Glomerular visceral epithelial cell (primary cell): ENCODE results near the gene GPR18.

ENCODE experiments used
- DNase-seq: peaks from one replicate; pipeline ENCODE4 v3.0.0-alpha.2; 2016; ENCODE audit errors: extremely low spot score

GPR18 gene

DNA sequence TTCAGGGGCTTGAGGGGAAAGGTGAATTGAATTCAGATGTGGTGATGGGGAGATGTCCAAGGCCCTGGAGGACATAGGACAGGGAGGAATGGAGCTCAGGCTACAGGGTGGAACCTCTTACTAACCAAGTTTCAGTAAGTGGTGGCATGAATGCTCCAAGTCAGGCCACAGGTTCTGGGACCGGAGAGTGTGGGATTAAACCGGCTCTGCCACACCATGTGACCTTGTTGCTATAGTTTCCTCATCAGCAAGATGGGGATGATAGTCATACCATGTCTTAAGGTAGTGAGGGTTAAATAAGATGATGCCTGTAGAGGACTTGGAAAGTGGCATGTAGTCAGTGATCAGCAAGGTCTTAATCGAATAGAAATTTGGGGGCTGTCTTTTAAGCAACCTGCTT lies 32.7 kb upstream of the GPR18 start:
- DNase-seq, result no peak

DNA sequence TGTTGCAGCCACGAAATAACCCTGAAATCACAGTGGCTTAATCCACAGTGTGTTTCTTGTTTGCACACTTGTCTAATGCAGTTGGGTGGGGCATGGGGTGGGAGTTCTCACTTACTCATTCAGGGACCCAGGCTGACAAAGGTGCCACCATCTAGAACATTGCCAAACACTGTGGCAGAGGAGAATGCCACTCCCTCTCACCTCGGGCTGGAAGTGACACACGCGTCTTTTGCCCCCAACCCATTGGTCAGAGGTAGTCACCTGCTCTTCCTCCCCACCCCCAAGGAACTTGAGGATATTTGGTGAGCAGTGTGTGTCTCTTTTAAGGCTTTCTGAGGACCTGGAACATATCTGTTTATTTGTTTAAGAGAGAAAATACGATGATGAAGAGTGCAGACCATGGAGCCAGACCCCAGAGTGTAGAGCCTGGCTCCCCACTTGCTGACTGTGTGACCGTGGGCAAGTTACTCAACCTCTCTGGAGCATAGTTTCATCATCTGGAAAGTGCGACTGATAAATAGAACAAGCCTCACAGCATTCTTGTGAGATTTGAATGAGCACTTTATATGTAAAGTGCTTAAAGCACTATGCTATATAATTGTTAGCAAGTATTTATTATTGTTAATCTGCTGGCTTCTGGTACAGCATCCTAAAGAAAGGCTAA lies 31.6 kb upstream of the GPR18 start:
- DNase-seq, result no peak

DNA sequence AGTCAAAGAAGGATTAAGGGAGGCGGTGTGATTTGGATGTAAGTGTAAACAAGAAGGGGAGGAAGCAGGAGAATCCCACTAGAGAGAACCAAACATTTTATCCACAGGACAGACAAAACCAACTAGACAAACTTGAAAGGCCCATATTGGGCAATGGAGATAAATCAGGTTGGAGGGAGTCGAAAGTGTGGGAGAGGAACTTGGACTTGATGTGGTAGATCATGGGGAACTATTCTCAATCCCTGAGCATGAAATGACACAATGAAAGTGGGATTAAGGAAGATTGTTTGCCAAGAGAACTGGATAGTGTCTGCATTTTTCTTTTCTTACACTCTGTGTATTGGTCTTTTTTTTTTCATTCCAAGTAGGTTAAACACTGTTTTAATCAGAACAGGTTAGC lies 31.1 kb upstream of the GPR18 start:
- DNase-seq, result no peak

DNA sequence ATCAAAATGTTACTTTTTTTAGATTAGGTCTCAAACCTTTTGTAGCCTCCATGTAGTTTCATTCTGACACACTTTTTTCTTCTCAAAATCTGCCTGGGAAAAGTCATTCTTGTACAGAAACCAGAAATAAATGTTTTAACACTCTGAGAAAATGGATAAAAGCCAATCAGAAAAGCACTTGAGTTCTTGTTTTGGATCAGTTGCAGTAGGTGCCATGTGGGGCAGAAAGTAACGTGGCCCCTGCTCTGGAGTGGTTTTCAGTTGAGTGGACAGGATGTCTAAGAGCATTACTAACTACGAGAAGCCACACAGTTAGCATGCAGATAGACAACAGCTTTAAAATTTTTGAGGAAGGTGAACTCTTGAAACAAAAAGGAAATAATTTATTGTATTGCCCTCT lies 29.9 kb upstream of the GPR18 start:
- no peak for DNase-seq

DNA sequence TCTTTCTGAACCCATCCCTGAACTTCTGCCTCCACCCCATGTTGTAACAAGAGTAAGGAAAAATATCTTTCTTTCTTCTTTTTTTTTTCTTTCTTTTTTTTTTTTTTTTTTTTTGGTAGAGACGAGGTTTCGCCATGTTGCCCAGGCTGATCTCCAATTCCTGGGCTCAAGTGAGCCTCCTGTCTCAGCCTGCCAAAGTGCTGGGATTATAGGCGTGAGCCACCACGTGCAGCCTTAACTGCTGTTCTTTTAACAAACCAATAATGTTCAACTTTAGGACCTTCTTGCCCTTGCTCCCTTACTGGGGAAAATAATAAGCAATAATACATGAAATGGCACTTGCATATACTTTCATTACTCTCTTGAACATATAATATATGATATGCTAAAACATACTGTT lies 29.4 kb upstream of the GPR18 start:
- DNase-seq, result no peak

DNA sequence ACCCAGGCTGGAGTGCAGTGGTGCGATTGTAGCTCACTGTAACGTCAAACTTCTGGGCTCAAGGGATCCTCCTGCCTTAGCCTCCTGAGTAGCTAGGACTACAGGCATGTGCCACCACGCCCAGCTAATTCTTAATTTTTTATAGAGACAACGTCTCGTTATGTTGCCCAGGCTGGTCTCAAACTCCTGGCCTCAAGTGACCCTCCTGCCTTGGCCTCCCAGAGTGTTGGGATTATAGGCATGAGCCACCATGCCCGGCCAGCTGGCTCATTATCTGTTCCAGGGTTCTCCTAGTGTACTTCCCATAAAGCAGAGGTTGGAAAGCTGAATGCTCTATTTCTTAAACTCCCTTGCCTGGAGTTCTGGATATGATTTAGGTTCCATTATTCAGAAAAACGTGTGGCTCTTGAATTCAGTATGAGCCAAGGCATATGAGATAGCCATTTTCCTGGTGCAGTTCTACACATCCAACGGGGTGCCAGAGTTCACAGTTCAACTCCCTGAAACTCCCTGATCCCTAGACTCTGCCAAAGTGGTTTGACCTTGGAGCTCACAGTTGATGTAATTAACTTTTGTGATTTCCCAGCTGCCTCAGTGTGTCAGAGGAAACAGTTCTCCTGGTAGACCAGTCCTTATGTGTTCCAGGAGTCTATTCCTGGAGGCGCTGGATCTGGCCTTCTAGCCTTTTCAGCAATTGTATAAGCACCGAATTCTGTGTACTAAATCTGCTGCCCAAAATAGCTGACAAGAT lies 27.4 kb upstream of the GPR18 start:
- no peak for DNase-seq

DNA sequence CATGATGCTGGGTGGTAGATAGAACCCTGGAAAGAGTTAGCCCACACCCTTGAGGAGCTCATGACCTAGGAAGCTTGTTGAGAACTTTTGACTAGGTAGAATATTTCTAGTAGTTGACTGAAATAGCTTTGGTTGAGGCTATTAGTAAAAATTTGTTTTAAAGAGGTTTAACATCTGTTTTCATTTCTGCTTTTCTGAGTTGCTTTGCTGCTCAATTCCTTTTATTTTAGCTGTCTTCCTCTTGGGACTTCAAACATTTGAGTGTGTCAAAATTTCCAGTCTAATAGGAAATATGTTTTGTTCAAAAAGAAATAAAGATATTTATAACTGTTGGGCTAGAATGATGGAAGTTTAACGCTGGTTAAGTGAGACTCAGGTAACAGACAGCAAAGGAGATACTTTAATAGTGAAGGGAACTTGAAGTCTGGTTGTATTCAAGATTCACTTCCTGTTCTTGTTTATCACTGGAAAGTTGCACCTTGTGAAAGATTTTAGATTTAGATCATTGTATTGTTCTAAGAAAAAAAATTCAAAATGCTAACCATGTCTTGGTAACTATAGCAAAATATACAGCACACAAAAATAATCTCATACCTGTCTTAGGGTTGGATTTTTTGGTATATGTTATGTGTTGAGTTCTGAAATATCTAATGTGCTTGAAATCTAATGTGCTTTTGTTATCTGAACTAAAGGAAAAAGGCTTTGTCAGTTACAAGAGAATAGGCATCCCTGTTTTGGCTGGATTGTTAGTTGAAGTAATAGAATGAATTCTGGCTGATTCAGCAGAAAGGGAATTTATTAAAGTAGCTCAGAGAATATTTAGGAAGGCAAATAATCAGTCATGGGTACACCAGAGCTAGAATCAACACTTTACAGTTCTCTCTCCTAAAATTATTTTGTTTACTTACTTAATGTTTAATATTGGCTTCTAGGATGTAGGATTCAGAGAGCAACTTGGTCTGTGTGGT lies 24.4 kb upstream of the GPR18 start:
- no peak for DNase-seq

DNA sequence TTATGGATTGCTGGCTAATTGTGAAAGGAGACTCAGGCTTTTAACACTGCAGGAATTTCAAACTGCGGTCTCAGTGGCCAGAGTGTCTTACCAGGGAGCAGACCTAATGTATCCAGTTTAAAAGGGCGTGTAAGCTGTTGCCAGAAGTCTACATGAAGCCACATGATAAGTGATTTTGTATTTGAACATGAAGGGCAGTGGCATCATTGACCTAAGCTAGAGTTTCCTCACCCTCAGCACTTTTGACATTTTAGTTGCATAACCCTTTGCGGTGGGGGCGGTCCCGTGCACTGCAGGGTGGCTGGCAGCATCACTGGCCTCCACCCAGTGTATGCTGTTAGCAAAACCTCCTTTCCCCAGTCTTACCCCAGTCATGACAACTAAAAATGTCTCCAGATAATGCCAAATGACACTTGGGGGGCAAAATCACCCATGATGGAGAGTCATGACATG lies 23.7 kb upstream of the GPR18 start:
- peak; percentile 47 for DNase-seq

DNA sequence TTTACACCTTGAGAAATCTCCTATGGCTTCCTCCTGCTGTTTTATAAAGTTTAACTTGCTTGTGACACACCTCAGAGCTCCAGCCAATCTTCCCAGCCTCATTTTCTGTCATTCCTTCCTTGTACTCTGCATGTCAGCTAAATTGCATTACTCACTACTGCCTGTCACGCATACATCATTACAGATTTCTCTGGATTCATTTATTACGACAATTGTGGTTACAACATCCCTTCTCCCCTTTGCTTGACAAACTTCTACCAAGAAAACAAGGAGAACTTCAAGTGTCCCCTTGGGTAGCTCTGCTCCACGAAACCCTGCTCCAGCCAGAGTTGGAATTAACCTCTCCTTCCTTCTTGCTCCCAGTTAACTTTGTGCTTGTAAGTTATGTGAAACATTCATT lies 22.0 kb upstream of the GPR18 start:
- DNase-seq, result peak; percentile 74

DNA sequence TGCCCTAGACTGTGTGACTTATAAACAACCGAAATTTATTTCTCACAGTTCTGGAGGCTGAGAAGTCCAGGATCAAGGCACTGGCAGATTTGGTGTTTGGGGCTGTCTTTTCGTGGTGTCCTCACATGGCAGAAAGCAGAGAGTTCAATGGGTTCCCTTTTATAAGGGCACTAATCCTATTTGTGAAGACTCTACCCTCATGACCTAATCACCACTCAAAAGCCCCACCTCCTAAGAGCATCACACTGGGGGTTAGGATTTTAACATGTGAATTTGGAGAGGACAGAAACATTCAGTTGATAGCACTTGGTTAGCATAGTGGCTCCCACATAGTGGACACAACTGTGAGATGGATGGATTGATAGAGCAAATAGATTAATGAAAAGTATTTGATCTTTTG lies 21.5 kb upstream of the GPR18 start:
- no peak for DNase-seq

DNA sequence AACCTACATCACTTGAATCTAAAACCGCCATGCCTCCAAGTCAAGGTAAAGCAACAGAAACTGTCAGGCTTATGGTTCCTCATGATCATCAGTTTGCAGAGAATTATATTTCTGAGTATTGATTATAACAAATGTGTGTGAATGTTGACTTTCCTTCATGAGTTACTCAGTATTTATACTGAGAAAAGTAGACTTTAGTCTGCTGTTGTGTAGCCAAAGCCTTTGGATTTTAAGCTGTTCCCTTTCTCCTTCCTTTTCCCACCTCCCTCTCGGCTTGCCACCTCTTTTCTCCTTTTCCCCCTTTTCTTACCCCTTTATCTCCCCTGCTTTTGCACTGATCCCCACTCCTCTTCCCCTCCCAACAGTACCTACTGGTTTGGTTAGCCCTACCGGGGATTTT lies 20.7 kb upstream of the GPR18 start:
- DNase-seq, result no peak

DNA sequence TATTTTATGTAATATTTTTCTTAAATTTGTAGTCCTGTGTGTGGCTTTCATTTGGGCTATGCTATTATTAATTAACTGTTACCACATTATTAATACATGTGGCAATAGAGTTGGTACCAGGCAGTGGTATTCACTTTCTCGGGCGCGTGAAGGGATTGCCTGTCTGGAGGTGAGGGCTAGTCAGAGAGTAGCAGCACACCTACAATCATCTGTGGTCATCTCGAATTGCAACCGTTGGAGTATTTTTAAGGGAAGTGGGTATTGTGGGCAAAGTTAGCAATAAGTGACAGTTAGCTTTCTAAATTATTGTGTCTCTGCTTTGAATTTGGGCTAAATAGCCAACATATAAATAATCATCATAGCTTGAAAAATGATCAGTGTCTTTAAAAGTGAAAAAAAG lies 20.0 kb upstream of the GPR18 start:
- no peak for DNase-seq

DNA sequence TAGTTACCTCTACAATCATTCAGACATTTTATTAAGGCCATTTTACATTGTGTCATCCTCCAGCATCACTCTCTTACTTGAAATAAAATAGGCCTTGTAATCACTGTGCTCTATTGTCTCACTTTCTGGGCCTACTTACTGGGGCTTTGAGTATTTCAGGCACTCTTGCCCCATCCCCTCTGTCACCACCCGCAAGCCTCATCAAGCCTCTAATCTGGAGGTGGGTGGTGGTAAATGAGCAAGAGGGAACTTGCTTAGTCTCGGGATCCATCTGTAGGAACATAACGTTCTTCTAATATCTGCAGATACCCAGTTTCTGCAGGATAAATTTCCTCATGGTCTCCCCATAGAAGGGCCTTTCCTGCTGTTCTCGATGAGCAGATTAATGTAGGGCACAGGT lies 19.4 kb upstream of the GPR18 start:
- DNase-seq, result no peak

DNA sequence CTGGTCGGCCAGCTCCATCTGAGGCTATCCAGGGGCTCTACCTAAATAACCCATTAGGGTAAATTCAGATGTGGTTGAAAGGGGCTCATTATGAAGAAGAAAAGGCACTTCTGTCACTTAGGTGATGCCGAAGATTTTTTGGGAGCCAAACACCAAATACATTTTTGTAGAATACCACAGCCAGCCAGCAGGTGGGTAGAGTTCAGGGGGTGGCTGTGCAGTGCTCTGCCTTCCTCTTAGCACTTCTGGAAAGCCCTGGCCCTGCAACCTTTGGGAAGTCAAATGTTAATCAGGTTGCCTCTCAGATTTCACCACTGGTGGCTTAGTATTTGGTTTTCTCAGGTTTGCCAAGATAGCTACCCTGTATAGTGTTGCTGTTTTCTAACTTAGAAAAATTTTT lies 18.5 kb upstream of the GPR18 start:
- DNase-seq, result no peak

DNA sequence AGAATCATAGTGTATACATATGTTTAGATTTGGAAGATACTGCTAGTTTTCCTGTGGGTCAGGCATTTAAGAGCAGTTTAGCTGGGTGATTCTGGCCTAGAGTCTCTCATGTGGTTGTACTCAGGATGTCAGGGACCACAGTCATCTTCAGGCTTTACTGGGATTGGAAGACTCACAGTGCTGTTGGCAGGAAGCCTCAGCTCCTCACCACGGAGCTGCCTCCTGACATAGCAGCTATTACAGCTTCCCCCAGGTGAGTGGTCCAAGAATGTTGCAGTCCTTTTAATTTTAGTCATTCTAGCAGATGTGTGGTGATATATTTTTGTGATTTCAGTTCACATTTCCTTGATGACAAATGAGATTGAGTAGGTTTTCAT lies 16.9 kb upstream of the GPR18 start:
- peak; percentile 61 for DNase-seq

DNA sequence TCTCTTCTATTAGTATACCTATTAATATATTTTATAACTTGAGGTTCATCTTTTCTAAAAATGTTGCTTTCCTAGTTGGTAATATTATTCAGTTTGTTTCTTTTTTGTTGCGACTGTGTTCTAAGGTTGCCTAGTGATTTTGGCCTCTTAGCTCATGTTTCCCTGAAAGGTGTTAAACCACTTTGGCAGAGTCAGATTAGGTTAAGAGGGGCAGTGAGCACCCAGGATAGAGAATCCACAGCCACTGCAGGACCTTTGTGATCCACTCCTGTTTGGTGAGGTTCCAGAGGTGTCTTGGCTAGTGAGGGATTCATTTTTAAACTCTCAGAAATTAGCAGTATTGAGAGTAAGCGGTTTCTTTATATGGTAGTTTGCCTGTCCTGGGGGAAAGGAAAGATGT lies 14.9 kb upstream of the GPR18 start:
- DNase-seq, result no peak

DNA sequence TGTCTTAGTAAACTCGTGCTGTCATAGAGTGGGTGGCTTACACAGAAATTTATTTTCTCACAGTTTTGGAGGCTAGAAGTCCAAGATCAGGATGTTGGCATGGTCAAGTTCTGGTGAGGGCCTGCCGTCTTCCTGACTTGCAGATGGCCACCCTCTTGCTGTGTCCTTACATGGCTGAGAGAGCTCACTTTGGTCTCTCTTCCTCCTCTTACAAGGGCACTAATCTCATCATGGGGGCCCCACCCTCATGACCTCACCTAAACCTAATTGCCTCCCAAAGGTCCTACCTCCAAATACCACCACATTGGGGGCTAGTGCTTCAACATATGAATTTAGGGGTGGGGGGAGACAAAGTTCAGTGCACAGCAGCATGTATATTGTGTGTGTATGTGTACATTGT lies 14.3 kb upstream of the GPR18 start:
- DNase-seq, result no peak

DNA sequence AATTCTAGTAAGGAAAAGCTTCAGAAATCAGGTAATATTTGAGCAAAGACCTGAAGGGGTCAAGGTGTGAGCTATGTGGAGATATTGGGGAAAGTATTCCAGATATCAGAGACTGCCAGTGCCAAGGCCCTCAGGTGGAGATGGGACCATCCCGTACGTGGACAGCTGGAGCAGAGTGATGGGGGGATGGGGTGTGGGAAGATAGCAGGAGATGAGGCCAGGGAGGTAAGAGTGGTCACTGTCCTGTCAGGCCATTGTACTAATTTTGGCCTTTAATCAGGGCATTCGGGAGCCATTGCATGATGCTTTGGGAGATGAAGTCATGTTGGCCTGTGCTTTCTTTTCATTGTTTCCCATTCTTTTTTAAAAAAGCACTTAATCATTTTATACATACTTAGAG lies 13.1 kb upstream of the GPR18 start:
- DNase-seq, result no peak

DNA sequence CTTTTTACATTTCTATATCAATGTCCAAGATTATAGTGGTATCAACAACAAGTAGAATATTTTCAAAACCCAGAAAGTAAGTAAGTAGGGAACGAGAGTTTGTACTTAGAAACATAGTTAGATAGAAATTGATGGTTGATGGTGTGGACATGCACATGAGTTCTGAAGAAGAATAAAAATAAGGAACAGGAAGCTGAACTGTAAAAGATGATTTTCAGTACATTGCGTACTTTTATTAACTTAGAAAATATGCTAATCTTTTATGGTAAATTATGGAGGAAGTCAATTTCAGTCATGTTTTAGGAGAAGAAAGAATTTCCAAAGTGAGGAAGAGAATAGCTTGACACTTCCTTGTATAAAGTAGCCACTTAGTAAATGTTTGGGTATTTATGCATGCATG lies 12.3 kb upstream of the GPR18 start:
- DNase-seq, result no peak

DNA sequence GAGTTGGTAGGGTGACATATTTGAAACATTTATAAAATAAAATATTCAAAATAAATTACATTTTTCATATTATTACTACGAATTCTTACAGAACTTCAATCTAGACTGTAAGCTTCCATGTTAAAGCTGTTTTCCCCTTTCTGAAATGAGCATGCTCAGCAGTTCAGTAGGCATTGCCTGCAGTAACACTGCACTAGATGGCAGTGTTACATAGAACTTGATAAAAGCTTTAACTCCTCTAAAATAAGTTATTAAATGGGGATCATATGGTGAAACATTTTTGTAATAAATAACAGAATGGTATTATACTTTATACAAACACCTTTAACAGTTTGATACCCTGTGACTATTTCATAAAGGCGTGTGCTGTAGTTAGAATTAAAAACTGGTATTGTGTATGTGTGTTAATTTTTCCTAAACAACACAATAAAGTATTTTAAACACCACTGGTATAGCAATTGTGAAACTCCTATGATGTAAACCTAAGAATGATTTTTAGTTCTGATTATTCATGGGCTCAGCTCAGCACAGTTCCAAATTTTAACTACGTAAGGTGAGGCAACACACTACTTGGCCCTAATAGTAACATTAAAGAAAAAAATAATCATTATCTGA lies 11.6 kb upstream of the GPR18 start:
- peak; percentile 54 for DNase-seq

DNA sequence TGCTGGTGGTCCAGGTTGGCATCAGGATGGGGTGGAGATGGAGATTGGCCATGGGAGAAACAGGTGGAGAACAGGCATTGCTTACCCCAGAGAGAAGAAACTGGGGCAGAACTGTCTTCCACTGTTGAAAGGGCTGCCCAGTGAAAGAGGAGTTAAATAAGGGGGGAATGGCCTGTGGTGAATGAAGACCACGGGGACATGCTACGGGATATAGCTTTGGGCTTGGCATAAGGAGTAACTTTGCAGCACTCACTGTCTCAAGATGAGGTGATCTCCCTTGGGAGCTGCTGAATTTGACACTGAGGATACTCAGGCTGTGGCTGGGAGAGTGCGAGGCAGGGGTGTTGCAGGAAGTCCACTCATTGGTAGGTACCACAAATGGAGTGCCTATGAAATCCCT lies 10.6 kb upstream of the GPR18 start:
- DNase-seq, result no peak

DNA sequence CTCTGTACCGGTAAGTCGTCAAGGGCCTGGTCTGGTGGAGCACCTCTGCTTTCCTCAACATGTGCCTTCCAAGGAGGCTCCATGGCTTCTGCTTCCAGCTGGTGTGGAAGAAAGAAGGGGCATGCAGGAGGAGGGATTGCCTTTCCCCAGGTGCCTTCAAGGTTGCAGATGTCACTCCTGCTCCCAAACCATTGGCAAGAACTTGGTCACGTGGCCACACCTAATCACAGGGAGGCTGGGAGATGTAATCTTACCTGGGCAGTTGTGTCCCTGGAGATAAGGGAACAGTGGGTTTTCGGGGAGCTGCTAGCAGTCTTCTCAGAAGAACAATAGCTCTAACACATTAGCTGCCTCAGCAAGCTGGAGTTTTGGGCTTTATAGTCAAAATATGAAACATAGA lies 9.7 kb upstream of the GPR18 start:
- DNase-seq, result no peak
